Daoy (cell line): ENCODE results near the gene ZNF410. TPM values are rescaled to one million over a fixed set of nuclear protein-coding genes. Genes with fewer than 3 reads are reported as not detected.

Source experiments
- DNase-seq: peaks from one replicate; pipeline ENCODE4 v3.0.0-alpha.2; 2015; ENCODE audit warnings: low read depth
- total RNA-seq: library from RNA; depleted of rRNA; stranded (reverse); fragments of >200 nt; shearing (Covaris generic); gene quantifications from 2 replicates; pipeline ENCODE4 v1.2.3, GENCODE V29; 2014; rRNA removed

Gene ZNF410
- total RNA-seq, 1 experiment from 2014 or later, result 119 TPM

DNA sequence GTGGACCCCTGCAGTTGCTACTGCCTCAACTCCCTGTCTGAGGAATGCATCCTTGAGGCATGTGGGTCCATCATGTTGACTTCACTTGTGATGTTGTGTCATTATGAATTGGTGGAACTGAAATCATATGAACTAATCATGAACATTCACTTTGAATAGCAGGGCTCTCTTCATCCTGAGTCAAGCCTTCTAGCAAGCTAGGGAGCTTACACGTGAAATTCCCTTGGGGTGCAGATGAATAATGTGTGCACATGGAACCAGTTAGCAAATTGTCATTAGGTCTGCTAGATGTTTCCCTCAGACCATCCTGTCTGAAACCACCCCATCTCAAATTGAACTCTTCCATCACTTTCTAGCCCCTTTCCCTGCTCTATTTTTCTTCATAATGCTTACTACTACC lies 67.1 kb downstream of the ZNF410 start:
- DNase-seq, result no peak

DNA sequence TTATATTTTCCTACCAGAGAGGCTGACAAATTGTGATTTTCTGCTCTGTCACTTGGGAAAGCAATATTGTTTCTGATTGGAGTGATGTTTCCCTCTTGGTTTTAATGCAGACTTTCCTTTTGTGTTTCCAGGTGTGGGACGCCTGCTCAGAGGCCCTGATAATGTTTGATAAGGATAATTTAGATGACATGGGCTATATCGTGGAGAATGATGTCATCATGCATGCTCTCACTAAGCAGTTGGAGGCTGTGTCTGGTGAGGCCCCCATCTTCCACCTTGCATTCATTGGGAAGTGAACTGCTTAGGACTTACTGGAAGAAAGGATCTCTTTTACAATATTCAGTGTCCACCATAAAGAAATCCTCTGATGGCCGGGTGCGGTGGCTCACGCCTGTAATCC lies 69.0 kb downstream of the ZNF410 start:
- no peak for DNase-seq

DNA sequence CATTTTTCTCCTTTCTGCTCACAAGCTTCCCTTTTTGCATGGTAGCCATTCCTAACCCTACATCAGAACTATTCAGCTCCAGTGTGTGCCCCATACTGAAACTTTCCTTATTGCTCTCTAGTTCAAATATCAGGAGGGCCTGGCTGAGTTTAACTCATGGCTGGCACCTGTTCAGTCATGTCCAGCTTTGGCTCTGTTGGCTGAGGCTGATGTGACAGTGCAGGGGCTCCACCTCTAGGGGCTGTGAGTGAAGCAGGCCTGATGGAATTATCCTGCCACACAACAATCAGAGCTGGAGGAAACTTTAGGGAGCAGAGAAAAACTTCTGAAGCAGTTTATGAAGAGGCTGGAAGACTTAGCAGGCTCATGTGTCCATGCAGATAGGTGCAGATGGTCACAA lies 71.9 kb downstream of the ZNF410 start:
- DNase-seq, result no peak

DNA sequence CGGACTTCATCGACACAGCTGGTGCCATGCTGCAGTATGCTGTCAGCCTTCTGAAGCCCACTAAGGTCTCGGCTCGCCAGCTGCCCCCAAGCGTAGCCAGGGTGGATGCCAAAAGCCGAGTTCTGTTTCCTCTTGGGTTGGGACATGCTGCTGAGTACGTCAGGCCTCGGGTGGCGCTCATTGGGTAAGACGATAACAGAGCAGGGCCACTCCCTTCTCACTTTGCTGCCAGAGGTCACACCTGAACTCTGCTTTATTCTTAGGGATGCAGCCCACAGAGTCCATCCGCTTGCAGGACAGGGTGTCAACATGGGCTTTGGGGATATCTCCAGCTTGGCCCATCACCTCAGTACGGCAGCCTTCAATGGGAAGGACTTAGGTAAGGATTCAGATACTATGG lies 74.5 kb downstream of the ZNF410 start:
- no peak for DNase-seq

DNA sequence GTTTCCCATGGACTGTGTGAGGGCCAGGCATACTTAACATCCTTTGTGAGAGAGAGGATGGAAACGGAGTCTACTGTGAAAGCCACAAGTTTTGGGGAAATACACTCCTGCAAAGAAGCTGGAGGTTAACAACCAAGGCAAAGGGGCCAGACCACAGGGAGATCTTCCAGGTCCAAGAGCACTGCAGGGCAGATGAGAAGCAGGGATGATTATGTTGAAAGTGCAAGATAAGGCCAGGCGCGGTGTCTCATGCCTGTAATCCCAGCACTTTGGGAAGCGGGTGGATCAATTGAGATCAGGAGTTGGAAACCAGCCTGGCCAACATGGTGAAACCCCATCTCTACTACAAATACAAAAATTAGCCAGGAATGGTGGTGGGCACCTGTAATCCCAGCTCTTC lies 78.6 kb downstream of the ZNF410 start:
- DNase-seq, result no peak

DNA sequence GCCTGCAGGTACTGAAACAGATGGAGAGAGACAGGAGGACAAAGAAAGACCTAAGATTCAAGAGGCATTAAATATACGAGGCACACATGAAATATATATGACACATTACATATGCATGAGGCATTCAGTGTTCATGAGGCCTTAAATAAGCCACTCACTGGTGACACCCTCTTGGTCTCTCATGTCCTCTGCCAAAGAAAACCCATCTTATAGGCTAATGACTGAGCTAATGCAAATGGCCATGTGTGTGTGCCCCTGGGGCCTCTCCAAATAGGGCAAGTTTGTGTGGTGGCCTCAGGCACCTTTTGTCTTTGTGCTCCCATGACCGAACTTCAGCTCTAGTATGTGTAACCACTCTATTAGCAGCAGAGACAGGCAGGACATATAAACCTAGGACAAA lies 82.2 kb downstream of the ZNF410 start:
- DNase-seq, result no peak

DNA sequence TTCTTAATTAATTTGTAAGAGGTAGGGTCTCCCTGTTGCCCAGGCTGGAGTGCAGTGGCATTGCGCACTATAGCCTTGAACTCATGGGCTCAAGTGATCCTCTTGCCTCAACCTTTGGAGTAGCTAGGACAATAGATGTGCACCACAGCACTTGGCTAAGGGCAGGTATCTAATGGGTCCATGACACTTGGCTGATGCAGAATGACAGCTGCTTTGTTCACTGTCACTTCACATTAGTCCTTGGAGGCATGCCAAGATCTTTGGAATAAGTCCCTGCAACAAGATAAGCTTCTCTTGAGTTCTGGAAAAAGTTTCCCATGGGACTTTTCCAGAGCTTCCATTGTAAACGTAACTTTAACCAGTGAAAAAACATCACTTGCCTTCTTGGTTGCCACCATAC lies 86.8 kb downstream of the ZNF410 start:
- DNase-seq, result no peak

DNA sequence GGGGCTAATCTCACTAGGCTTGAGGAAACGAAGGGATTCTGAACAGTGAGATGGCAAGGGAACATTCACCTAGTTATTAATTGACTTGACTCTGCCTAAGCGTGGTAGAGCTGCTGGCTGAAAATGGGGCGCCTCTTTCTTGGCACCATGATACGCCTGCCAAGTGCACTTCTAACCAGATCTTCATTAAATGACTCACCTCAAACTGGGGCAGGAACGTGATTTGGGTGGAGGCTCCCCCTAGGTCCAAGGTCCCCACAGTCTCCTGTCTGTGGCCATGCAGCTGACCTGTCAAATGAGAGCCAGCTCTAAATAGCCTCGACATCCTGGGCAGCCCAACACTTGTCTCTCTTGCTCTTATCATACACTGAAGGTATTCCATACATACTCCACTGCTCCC lies 89.5 kb downstream of the ZNF410 start:
- no peak for DNase-seq

DNA sequence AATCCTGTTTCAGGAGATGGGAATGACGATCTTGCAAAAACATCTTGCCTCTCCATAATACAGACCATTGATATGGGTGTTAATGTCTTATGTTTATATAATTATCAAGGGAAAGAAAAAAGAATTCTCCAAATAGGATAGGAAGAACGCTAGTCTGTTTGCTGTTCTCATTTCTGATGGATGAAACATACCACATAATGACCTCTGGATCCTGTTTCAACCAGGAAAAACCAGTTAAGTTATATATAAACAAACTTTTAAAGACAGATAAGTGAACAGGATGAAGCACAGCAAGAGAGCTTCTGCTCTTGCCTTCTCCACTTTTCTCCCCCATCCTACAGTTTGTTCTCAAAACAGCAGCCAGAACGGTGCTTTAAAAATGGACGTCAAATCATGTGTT lies 91.2 kb downstream of the ZNF410 start:
- no peak for DNase-seq

Other genes starting within 250 kb of the ZNF410 start
- gene DNAL1, start 241.9 kb upstream of the ZNF410 start, total RNA-seq, result 13.3 and 40.2 TPM in 2 replicates
- 20.2 and 22.4 TPM in 2 replicates for gene PNMA1, start 172.5 kb upstream of the ZNF410 start, total RNA-seq
- gene PTGR2, start 35.0 kb upstream of the ZNF410 start, total RNA-seq, result 6.2 and 18.3 TPM in 2 replicates
- gene FAM161B, start 63.2 kb downstream of the ZNF410 start, total RNA-seq, result 3.5 and 4.3 TPM in 2 replicates
- gene COQ6, start 63.4 kb downstream of the ZNF410 start, total RNA-seq, result 39.6 and 44.1 TPM in 2 replicates
- 11.4 and 11.8 TPM in 2 replicates for gene ENTPD5, start 132.4 kb downstream of the ZNF410 start, total RNA-seq
- 4.5 and 5.3 TPM in 2 replicates for gene BBOF1, start 132.5 kb downstream of the ZNF410 start, total RNA-seq
- 6.1 and 10.6 TPM in 2 replicates for gene ALDH6A1, start 197.6 kb downstream of the ZNF410 start, total RNA-seq
- gene LIN52, start 198.1 kb downstream of the ZNF410 start, total RNA-seq, result 17.5 and 19.7 TPM in 2 replicates